Measurements from ENCODE around the gene SIVA1.

The SIVA1 gene

DNA sequence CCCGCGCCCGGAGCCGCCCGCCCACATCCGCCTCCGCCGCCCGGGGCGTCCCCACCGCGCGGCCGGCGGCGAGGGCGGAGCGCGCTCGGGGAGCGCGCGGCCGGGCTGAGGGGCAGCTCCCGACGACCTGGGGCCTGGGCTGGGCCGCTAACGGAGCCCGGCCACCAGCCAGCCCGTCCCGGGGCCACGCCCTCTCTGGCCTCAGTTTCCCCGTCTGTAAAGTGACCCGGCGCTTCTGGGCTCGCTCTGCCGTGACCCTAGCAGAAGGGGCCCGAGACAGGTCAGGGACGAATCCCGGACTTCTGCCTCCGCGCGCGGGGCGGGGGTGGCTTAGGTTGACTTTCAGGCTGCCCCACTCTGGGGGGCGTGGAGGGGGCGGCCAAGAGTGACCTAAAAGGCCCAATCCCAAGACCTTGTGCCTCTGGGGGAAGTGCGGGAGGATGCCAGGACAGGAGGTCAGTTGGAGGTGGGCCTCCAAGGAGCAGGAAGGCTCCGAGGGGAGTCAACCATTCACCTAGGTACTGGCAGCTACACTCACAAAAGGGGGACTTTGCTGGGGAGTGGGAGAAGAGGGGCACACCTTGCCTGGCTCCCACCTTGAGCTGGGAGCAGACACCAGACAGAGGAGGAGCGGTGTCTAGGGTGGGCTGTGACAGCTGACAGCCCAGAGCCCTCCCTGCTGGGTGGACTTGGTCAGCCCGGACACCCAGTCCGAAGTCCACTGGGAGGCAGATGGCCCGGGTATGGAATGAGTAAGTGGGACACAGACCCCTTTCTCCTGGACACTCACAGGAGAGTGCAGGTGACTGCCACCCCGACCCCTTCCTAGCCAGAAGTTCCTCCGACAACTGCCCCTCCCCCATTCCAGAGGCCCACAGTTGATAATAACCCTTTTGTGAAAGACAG lies 43.1 kb downstream of the SIVA1 start:
- peak; percentile 40 to 57 for DNase-seq (ENCODE audit: low read depth in 1 of 2, low spot score in 1 of 2)

DNA sequence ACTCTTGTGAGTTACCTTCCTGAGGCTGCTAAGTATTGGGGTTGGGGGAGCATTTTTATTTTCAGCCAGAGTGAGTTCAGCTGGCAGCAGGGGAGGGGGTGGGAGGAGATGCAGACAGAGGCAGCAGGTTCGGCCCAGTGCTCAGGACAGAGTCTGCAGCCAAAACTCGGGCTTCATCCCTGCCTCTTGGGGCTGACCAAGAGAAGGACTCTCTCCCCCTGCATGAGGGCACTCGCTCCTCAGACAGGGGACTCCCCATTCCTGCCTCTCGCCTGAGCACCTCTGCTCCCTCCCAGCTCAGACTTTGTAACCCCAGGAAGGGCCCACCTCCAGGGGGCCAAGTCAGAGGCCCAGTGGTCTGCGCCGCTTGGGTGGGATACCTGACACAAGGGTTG lies 43.7 kb downstream of the SIVA1 start:
- no peak for DNase-seq (ENCODE audit: low read depth in 1 of 2, low spot score in 1 of 2)

DNA sequence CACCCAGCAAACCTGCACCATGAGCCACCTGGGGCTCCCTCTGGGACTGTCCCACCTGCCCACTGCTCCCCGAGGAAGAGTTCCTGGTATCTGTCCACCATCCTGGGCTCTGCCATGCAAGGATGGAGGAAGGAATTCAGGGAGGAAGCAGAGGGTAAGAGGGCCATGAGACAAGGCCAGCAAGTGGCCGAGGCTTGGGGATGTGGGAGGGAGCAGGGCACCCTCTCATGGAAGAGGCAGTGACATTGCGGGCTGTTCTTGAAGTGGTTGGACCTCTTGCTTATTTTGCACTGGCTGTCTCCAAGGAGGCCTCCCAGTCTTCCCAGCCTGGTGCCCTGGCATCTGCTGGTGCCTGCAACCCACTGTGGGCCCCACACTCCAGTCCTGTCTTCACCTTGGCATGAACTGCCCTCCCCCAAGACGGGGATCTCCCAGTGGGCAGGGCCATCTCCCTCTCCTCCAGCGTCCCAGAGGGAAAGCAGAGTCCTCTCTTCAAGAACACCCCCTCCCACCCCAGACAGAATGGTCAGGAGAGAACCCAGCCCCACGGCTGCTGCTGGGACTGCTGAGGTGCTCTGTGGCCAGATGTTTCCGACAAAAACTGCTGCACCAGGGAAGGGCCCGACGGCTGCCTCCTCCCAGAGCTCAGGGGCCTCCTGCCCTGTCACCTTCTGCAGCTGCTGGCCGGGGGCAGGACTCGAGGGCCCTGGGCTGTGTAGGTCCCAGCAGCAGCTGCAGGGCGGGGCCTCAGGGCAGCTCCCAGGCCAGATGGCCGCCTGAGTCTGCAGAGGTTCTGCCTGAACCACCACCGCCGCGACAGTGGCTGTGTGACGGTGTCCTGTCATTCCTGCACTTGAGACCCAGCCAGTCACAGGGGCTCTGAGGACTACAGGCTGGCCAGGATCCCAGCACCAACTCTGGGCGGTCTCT lies 44.4 kb downstream of the SIVA1 start:
- DNase-seq (ENCODE audit: low read depth in 1 of 2, low spot score in 1 of 2): no peak

DNA sequence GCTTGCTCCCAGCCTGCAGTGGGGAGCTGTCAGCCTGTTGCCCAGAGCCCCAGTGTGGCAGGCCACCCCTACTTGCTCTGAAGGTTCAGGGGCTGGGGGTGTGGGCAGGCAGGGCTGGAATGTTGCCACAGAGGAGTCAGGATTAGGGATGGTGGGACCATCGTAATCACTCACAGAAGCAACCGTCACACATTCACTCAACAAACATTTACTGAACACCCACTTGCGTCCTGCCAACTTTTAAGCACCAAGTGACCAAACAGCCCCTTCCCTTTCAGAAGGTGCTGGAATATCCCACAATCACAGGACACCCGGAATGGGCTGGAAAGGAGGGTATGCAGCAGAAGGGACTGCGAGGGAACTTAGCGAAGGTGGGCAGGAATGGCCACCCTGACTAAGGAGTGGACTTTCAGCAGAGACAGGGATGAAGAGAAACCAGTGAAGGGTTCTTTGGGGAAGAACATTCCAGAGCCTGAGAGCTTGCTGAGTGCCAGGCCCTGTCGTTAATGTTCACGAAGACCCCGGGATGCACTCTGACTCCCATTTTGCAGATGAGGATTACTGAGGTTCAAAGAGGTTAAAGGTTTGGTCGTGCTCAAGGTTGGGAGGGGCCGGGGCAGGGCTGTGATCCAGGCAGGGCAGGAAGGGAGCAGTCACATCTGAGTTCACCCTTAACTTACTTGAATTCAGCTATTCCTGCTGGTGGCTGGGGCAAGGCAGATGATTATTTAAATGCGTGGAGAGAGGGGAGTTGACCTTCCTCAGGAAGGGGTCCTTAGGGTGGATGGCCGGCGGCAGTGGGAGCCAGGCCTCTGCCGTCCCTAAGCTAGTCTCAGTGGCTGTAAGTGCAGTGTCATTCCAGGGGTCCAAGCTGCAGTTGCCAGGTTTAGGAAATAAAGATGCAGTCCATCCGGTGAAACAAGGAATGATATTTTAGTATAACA lies 45.6 kb downstream of the SIVA1 start:
- no peak for DNase-seq (ENCODE audit: low read depth in 1 of 2, low spot score in 1 of 2)

DNA sequence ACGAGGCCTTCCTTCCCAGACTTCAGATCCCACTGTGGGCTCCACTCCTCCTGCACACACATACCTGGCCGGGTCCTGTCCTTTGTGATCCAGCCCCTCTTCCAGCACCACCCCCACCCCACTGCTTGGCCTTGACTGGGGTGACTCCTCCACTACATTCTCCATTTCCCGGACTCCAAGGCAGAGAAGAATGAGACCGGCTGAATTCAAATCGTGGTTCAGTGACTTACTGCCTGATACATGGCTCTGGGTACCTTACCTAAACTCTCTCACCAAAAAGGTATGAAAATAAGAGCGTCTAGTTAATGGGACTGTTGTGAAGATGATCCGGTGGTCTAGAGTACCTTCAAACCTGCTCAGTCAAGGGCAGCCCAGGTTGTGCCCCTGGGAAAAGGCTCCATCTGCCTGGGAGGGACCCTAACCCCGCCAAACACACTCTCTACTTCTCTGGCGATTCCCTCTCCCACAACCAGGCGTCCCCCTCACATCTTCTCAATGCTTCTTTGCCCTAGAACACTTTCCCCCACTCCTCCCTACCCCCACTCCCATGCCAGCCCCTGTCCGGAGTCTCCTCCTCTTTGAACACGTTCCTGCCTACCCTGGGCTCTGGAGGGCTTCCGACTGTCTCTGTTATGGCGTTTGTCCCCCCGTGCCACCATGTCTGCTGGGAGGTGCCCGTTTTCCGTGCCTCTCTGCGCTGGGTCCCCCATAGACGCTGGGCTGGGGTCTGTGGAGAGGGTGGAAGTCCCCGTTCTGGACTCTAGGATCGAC lies 46.5 kb downstream of the SIVA1 start:
- DNase-seq (ENCODE audit: low read depth in 1 of 2, low spot score in 1 of 2): no peak

DNA sequence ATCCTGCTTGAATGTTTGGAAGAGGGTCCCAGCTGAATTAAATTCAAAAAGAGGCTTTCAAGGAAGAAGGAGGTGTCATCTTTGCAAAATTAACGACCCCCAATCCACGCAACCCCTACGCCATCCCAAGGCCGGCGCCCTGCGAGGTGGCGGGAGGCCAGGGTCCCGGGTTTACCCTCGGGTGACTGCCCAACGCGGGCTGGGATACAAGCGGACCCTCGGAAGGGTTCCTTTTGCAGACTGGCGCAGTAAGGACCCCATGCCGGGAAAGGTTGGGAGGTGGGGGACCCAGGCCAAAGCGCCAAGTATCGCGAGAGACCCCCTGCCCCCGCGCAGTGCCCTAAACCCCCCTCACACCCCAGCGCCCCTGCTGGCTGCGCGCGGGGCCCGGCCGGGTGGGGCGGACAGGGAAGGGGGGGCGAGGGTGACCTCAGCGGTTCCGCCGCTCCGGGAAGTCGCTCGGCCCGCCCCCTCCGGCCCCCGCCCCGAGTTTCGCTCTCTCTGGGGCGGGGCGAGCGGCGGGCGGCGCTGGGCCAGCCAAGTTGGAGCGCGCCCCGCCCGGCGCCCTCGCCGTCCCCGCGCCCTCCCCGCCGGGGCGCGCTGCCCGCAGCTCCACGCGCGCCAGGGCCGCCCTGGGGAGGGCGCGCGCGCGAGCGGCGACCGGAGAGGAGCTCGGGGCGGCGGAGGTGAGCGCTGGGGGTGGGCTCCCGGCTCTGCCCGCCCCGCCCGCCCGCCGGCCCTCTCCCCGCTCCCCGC lies 47.2 kb downstream of the SIVA1 start:
- DNase-seq (ENCODE audit: low read depth in 1 of 2, low spot score in 1 of 2): peak; percentile 70 to 77

DNA sequence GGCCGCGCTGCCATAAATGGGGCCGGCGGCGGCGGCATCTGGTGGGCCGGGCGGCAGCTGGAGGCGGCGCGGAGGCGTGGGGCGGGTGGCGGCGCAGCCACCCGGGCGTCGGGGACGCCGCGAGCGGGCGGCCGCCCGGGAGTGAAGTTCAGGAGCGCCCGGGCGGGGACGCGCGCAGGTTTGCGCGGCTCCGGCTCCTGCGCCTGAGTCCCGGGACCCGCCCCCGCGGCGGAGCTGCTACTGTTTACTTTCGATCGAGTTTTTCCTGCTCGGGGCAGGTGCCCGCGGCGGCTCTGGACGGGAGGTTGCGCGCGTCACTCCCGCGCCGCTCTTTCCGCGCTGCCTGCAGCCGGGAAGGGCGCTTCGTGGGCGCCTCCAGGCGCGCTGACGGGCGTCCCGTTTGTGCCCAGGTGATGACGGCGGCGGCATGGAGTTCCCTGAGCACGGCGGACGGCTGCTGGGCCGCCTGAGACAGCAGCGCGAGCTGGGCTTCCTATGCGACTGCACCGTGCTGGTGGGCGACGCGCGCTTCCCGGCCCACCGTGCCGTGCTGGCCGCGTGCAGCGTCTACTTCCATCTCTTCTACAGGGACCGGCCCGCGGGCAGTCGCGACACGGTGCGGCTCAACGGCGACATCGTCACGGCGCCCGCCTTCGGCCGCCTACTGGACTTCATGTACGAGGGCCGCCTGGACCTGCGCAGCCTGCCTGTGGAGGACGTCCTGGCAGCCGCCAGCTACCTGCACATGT lies 48.0 kb downstream of the SIVA1 start, which contains the start of gene ZBTB42:
ZBTB42 (plus strand) TSS at position 331 of the 749 bp plus-strand sequence; CDS start at position 428, 97 bp downstream.
- peak; percentile 48 to 53 for DNase-seq (ENCODE audit: low read depth in 1 of 2, low spot score in 1 of 2)

DNA sequence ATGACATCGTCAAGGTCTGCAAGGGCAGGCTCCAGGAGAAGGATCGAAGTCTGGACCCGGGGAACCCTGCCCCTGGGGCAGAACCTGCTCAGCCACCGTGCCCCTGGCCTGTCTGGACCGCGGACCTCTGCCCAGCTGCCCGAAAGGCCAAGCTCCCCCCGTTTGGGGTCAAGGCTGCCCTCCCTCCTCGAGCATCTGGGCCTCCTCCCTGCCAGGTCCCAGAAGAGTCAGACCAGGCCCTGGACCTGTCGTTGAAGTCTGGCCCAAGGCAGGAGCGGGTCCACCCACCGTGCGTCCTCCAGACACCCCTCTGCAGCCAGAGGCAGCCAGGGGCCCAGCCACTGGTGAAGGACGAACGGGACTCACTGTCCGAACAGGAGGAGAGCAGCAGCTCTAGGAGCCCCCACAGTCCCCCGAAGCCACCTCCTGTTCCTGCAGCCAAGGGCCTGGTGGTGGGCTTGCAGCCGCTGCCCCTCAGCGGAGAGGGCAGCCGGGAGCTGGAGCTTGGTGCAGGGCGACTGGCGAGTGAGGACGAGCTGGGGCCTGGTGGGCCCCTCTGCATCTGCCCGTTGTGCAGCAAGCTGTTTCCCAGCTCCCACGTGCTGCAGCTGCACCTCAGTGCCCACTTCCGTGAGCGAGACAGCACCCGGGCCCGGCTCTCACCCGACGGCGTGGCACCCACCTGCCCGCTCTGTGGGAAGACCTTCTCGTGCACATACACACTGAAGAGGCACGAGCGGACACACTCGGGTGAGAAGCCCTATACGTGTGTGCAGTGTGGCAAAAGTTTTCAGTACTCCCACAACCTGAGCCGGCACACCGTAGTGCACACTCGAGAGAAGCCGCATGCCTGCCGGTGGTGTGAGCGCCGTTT lies 48.8 kb downstream of the SIVA1 start:
- no peak for DNase-seq (ENCODE audit: low read depth in 1 of 2, low spot score in 1 of 2)

DNA sequence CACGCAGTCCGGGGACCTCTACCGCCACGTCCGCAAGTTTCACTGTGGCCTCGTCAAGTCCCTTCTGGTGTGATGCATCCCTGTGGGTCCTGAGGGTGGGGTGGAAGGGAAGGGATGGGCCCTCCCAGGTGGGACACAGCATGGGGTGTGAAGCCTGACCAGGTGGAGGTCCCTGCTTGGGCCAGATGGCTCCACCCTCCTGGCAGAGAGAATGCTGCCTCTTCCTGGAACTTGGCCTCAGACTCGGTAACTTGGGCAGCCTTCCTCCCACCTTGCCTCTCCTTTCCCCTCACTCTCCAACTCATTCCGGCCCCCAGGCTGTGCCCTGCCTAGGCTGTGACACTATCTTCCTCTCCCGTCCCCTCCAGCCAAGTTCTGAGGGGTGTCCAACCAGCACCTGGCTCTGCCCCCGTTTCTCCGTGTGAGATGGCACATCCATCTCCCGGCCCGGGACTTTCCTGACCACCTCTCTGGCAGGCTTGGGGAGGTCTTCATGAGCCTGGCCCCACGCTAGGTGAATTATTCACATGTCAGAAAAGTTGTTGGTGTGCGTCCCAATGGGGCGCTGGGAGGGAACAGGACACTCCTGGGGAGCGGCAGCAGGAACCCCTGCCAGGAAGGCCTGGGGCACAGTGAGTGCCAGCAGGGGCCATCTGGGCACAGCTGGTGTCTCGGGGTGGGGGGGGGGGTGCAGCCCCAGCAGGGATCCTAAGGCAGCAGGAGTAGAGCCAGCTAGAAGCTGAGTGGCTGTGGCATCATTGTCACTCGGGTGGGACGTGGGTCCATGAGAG lies 49.6 kb downstream of the SIVA1 start:
- no peak for DNase-seq (ENCODE audit: low read depth in 1 of 2, low spot score in 1 of 2)

DNA sequence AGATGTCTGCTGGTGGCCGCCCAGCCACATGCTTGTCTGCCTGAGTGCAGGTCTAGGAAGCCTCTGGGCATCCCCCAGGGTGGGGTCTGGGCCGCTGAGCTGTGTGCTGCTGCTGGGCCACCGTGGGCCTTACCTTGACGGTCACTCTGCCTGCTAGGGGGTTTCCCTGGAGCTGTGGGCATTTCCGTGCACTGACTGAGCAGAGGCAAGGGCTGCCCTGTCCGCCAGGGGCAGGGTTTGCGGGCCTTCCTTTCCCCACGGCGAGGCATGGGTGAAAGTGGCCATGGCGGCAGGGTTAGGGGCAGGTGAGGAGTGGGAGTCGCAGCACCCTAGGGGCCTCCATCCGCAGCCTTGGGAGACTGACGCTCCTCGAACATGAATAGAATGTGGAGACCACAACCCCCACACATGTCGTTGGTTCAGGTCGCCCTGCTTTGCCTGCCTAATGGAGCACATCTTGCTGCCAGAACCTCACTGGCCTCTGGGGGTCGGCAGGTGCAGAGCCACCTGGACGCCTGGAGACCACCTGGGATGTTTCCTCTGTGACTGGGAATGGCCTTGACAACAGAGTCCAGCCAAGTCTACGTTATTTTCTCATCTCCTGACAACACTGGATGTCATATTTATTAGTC lies 50.4 kb downstream of the SIVA1 start:
- no peak for DNase-seq (ENCODE audit: low read depth in 1 of 2, low spot score in 1 of 2)

DNA sequence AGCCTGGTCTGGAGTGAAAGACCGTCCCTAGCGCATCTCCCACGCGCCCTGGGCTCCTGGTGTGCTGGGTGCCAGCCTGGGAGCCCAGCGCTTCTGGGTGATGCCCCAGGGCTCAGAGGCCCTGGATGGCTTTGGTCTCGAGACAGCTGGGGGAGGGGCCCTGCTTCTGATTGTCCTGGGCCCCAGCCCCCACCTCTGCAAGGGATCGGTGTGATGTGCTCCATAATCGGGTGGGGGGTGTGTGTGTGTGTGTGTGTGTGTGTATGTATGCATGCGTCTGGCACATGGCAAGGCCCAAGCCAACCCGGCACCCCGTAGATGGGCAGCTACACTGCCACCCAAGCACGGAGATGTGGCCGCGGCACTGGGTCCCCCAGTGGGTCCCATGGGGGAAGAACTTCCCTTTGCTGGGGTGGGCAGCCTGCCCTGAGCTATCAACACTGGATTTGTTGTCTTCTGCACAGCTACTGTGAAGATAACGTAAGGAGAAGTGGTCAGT lies 51.0 kb downstream of the SIVA1 start:
- no peak for DNase-seq (ENCODE audit: low read depth in 1 of 2, low spot score in 1 of 2)

DNA sequence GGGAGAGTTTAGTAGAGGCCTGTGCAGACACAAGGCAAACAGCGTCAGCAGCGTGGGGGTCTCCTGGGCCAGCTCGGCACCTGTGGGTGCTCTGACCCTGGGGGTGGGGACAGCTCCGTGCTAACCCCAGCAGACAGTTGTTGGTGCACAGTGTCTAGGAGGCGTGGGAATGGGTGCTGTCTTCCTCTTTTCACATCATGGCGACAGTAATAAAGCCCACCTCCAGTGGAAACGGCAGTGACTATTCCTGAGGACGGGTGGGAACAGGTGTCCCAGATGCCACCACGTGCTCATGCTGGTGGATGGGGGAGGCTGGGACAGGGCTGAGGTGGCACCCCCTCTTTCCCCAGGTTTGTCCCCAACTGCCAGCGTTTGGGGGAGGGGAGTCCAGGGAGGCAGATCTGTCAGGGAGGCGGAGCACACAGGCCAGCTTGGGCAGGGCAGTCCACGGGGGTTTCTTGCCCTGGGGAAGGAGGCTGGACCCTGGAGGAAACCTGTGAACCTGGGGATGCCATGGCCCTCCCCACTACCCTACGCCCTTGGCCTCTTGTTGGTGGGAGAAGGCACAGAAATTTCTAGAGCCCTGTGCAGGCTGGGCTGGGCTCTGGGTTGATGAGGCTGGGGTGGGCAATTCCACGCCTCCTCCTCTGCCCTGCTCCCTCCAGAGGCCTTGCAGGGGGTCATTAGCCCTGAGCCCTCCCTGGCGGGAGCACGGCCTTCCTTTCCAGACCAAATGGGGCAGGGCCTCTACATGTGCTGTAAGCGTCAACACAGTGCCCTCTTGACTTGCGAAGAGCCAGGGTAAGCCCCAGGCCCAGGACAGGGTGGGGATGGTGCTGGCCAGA lies 51.8 kb downstream of the SIVA1 start:
- no peak for DNase-seq (ENCODE audit: low read depth in 1 of 2, low spot score in 1 of 2)

DNA sequence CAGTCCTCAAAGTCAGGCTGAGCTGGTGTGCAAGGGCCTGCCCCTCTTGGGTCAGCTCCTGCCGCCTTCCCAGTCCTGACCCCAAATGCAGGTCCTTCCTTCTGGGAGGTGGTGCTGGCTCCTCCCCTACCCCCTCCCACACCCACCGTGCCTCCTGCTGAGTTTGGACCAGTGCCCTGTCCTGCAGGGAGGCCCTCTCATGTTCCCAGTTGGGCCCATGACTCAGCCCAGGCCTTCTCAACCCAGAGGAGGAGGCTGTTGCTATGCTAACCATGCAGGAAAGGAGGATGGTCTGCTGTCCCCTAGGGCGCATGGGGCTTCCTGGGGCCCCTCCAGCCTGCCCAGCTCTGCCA lies 52.4 kb downstream of the SIVA1 start:
- DNase-seq (ENCODE audit: low read depth in 1 of 2, low spot score in 1 of 2): no peak

DNA sequence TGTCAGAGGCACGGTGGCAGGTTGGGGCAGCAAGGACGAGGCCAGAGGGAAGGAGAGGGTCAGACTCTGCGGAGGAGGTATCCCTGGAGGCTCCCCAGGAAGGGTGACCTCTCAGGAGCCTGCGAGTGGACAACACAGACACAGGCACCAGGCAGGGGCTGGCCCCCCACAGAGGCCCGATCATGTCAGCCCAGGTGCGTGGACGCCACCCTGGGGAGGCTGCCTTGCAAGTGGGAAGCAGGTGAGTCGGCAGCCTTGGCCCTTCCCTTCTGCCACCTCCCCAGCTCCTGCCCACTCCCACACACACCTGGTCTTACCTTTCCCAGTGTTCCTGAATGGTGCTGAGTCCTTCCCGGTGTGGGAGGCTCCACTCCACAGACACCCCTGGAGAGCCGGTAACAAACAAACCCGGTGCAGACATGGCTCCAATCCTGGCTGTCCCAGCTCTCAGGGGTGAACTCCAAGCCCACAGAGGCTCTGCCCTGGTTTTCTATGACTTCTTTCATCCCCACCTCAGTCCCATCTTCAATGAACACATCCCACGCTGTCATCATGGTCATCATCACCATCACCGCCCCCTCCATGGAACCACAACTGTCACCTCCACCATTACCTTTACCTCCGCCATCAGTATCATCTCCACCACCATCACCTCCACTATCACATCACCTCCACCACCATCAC lies 53.1 kb downstream of the SIVA1 start:
- no peak for DNase-seq (ENCODE audit: low read depth in 1 of 2, low spot score in 1 of 2)
